GM12892 (cell line): ENCODE data around the gene TPBGL.
A peak's percentile ranks its signal among the peaks of the same experiment; 100 is the strongest.

Source experiments
- DNase-seq: peaks from one replicate; pipeline ENCODE4 v3.0.0; 2011; ENCODE audit not compliant: insufficient read length
- FAIRE-seq: peaks from 2 replicates; lab custom pipeline; 2011; peaks lifted over from hg19 to GRCh38; lab: Jason Lieb, UNC
- POLR2A ChIP-seq: IDR thresholded peaks from 2 replicates; pipeline ENCODE4 v1.6.1; 2011; ENCODE audit warnings: low read depth, low read length, control low read depth
- POLR2AphosphoS5 ChIP-seq: IDR thresholded peaks from 2 replicates; pipeline ENCODE4 v1.6.1; 2011; ENCODE audit warnings: low read depth, low read length, control low read depth
- TAF1 ChIP-seq: IDR thresholded peaks from 2 replicates; pipeline ENCODE4 v1.6.1; 2011; ENCODE audit warnings: low read depth, mild to moderate bottlenecking, control low read depth, low read length, borderline replicate concordance

The TPBGL gene

GRCh38 chr11:75200531-75200930 lies 40.0 kb upstream of the TPBGL start:
- no peak for TF ChIP-seq TAF1
- TF ChIP-seq POLR2A: no peak
- TF ChIP-seq POLR2AphosphoS5: no peak
- FAIRE-seq (no peak), DNase-seq (no peak)

DNA sequence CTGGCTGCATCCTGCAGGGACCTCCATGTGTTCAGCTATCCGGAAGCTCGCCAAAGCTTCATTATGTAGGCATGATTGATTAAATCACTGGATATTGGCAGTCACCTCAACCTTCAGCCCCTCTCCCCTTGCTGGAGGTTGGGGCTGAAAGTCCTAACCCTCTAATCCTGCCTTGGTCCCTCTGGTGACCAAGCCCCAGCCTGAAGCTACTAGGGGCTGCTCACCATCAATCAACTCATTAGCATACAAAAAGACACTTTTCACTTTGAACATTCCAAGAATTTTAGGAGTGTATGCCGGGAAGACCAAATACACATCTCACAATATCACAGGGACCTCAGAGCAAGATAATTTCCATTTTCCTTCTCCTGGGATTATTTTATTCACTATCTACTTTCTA lies 38.8 kb upstream of the TPBGL start:
- DNase-seq (no peak), FAIRE-seq (no peak)
- TF ChIP-seq TAF1 (no peak), POLR2A (no peak)

DNA sequence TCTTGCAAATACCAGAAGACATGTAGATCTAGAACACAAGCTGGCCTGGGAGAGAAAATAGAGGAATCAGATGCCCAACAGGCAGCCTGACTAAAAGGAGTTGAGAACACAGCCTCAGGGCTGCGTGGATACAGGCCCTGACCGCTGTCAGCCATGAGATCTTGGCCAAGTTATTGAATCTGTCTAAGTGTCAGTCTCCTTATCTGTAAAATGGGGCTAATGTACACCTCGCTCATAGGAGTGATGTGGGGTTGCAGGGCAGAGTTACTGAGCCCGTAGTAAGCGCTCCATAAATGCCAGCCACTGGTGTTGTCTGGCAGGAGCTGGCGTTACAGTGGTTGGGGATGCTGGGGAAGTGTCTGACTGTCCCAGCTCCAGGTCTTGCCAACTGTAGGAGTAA lies 38.4 kb upstream of the TPBGL start:
- DNase-seq: no peak
- TF ChIP-seq TAF1 (no peak), POLR2AphosphoS5 (no peak)
- FAIRE-seq: no peak

GRCh38 chr11:75203138-75203537 lies 37.4 kb upstream of the TPBGL start:
- TF ChIP-seq TAF1 (no peak), POLR2AphosphoS5 (no peak), POLR2A (no peak)
- no peak for DNase-seq
- FAIRE-seq: no peak

GRCh38 chr11:75203641-75204011 lies 36.9 kb upstream of the TPBGL start:
- TF ChIP-seq TAF1: no peak
- no peak for TF ChIP-seq POLR2AphosphoS5
- no peak for TF ChIP-seq POLR2A
- DNase-seq (no peak), FAIRE-seq (no peak)

GRCh38 chr11:75204012-75204674 lies 36.4 kb upstream of the TPBGL start:
- TF ChIP-seq TAF1 (no peak), POLR2AphosphoS5 (no peak), POLR2A (no peak)
- DNase-seq (no peak), FAIRE-seq (no peak)

- peak; percentile 57 for FAIRE-seq
- TF ChIP-seq POLR2AphosphoS5 (no peak), TAF1 (no peak), POLR2A (no peak)
- DNase-seq: peak; percentile 79
Measured at GRCh38 chr11:75204685-75205563, 35.6 kb upstream of the TPBGL start.

DNA sequence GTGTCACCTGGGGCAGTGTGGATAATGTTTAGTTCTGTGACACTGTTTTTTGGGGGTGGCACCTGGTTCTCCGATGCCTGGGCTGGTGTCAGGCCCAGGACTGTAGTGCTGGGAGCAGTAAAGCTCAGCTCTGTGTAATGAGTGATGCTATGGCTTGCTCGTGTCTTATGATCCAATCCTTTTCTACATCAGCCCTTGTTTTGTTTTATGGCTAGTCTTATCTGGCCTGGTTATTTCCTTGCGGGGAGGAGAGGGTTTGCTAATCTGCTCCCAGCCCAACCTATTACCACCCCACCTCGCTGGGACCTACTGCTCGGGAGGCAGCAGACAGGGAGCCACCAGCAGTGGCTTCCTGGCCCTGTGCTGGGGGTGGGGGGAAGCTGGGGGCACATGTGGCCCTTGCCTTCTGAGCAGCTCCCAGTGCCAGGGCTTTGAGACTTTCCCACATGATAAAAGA lies 35.0 kb upstream of the TPBGL start:
- DNase-seq: no peak
- FAIRE-seq: no peak
- TF ChIP-seq POLR2AphosphoS5: no peak
- no peak for TF ChIP-seq POLR2A
- TF ChIP-seq TAF1: no peak

DNA sequence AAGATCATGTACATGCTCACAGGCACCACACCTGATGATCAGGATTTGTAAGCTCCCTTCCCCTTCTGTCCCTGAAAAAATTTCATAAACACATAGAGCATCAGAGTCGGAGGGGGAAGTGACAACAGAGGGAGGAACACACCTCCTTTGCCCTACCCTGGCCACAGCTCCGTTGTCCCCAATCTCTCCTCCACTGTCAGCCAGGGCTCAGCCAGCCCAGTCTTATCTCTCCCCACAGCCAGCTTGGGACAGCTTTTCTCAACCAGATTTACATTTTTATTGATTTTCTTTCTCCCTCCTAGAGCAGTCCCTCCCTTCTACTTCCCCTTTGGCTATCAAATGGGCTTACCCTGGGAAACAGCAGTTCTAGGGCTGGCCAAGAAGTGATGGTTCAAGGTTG lies 32.1 kb upstream of the TPBGL start:
- TF ChIP-seq POLR2AphosphoS5: no peak
- TF ChIP-seq POLR2A: no peak
- no peak for TF ChIP-seq TAF1
- FAIRE-seq (no peak), DNase-seq (no peak)

- no peak for TF ChIP-seq POLR2AphosphoS5
- TF ChIP-seq TAF1: no peak
- no peak for TF ChIP-seq POLR2A
- FAIRE-seq: no peak
- DNase-seq: no peak
Measured at GRCh38 chr11:75212411-75212810, 28.2 kb upstream of the TPBGL start.

DNA sequence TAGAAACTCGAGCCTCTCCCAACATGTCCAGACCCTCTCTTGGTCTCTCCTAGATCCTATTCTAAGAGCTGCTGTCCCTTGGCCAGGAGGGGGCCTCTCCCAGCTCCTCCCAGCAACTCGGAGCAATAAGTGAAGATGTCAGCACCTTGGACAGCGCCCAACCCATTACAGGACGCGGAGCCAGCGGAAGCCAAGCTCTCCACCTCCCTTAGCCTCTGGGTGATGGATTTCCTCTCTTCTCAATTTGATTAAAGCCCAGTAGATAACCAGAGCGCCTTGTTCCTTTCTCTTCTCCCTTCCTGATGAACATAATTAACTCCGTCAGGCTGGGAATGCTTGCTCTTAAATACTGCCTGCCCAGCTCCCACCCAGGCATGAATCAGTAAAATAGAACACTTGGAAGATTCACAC lies 26.2 kb upstream of the TPBGL start:
- FAIRE-seq (peak; percentile 71), DNase-seq (peak; percentile 39)
- TF ChIP-seq POLR2A: no peak
- no peak for TF ChIP-seq POLR2AphosphoS5
- no peak for TF ChIP-seq TAF1

- FAIRE-seq: no peak
- TF ChIP-seq TAF1 (no peak), POLR2AphosphoS5 (no peak), POLR2A (no peak)
- no peak for DNase-seq
Measured at GRCh38 chr11:75214843-75215242, 25.7 kb upstream of the TPBGL start.

GRCh38 chr11:75219869-75220268 lies 20.7 kb upstream of the TPBGL start:
- TF ChIP-seq POLR2A: no peak
- TF ChIP-seq TAF1: no peak
- TF ChIP-seq POLR2AphosphoS5: no peak
- FAIRE-seq (no peak), DNase-seq (no peak)
